SK-N-SH (cell line): ENCODE data around the gene NEK7. TPM values are rescaled to one million over a fixed set of nuclear protein-coding genes. Genes with fewer than 3 reads are reported as not detected.

Experiments
- CTCF ChIA-PET: fragments of 300-600, 350-600 bp; formaldehyde crosslinking; extraction: SDS; loops from one replicate; lab custom pipeline; 2021; lab: Yijun Ruan, JAX
- POLR2A ChIA-PET: fragments of 350-600 bp; sonication (Branson Sonifier 250); formaldehyde crosslinking; extraction: SDS; loops from one replicate; lab custom pipeline; 2020; ENCODE audit warnings: antibody characterized with exemption, inconsistent platforms; lab: Yijun Ruan, JAX
- DNase-seq: peaks from one replicate; pipeline ENCODE4 v3.0.0; 2012
- H2AFZ ChIP-seq: fragments of 200-600 bp; sonication (generic); 2 replicates; pipeline ENCODE4 v1.8.1; 2016; ENCODE audit warnings: antibody characterized with exemption, mild to moderate bottlenecking, low read depth
- H3F3A ChIP-seq: fragments of 200-600 bp; sonication (generic); replicated peaks from 2 replicates; pipeline ENCODE3; 2016; ENCODE audit warnings: antibody characterized with exemption, mild to moderate bottlenecking; ENCODE audit not compliant: insufficient read depth
- H3K27ac ChIP-seq, 2 experiments: fragments of 200-500 bp in 1 of 2; fragments of 200-600 bp in 1 of 2; sonication (Bioruptor generic) in 1 of 2; sonication (generic), shearing (Covaris generic) in 1 of 2; 2 replicates each; pipeline versions ENCODE4 v1.5.1 to v1.6.1; 2014 to 2016; ENCODE audit warnings: low read depth in 2 of 2, inconsistent platforms in 1 of 2, low read length in 1 of 2, mild to moderate bottlenecking in 1 of 2, mixed read lengths in 1 of 2
- H3K27me3 ChIP-seq: fragments of 200-600 bp; sonication (generic), shearing (Covaris generic); 2 replicates; pipeline ENCODE4 v1.6.1; 2016; ENCODE audit warnings: mixed run types; ENCODE audit not compliant: insufficient read depth
- H3K36me3 ChIP-seq, 2 experiments: fragments of 200-500 bp in 1 of 2; fragments of 200-600 bp in 1 of 2; sonication (Bioruptor generic) in 1 of 2; sonication (generic) in 1 of 2; replicated peaks in 1 of 2; 2 replicates each; pipeline versions ENCODE3 to v1.5.1; 2014 to 2016; ENCODE audit warnings: low read length in 1 of 2, mild to moderate bottlenecking in 1 of 2; ENCODE audit not compliant: insufficient read depth in 2 of 2, control insufficient read depth in 1 of 2
- H3K4me1 ChIP-seq, 2 experiments: fragments of 200-500 bp in 1 of 2; fragments of 200-600 bp in 1 of 2; sonication (Bioruptor generic) in 1 of 2; sonication (generic), shearing (Covaris generic) in 1 of 2; 2 replicates each; pipeline versions ENCODE4 v1.5.1 to v1.6.1; 2014 to 2016; ENCODE audit warnings: low read depth in 1 of 2, low read length in 1 of 2, mixed run types in 1 of 2; ENCODE audit not compliant: insufficient read depth in 2 of 2, control insufficient read depth in 1 of 2
- H3K4me2 ChIP-seq: fragments of 200-600 bp; sonication (generic), shearing (Covaris generic); 2 replicates; pipeline ENCODE4 v1.6.1; 2017; ENCODE audit warnings: mixed run types
- H3K4me3 ChIP-seq, 2 experiments: fragments of 200-500 bp in 1 of 2; fragments of 200-600 bp in 1 of 2; sonication (Bioruptor generic) in 1 of 2; sonication (generic), shearing (Covaris generic) in 1 of 2; 2 replicates each; pipeline versions ENCODE4 v1.5.1 to v1.8.1; 2014 to 2016; ENCODE audit warnings: low read depth in 2 of 2, inconsistent platforms in 1 of 2, low read length in 1 of 2, mild to moderate bottlenecking in 1 of 2, mixed read lengths in 1 of 2, moderate library complexity in 1 of 2
- H3K79me2 ChIP-seq: fragments of 200-600 bp; sonication (generic); 2 replicates; pipeline ENCODE4 v1.8.1; 2017; ENCODE audit warnings: mild to moderate bottlenecking; ENCODE audit not compliant: insufficient read depth
- H3K9ac ChIP-seq: fragments of 200-600 bp; sonication (generic); 2 replicates; pipeline ENCODE4 v1.6.1; 2017; ENCODE audit warnings: mixed run types
- H3K9me2 ChIP-seq: fragments of 200-600 bp; sonication (generic); 2 replicates; pipeline ENCODE4 v1.6.1; 2017; ENCODE audit warnings: mixed run types
- H3K9me3 ChIP-seq: fragments of 200-600 bp; sonication (generic); 2 replicates; pipeline ENCODE4 v1.6.1; 2017; ENCODE audit warnings: mixed run types, mild to moderate bottlenecking, moderate library complexity
- H4K20me1 ChIP-seq: fragments of 200-600 bp; sonication (generic); 2 replicates; pipeline ENCODE4 v1.6.1; 2017; ENCODE audit warnings: mild to moderate bottlenecking, mixed run types; ENCODE audit not compliant: insufficient read depth
- CHD2 ChIP-seq: fragments of 150-350 bp; IDR thresholded peaks from 2 replicates; pipeline ENCODE4 v1.6.1; 2018; ENCODE audit warnings: low read length; ENCODE audit not compliant: partially characterized antibody
- ELF1 ChIP-seq: IDR thresholded peaks from 2 replicates; pipeline ENCODE4 v1.4.0; 2012
- EP300 ChIP-seq, 2 experiments: IDR thresholded peaks; 2 replicates each; pipeline versions ENCODE4 v1.4.0 to v1.6.1; 2012; ENCODE audit warnings: borderline replicate concordance in 1 of 2, low read depth in 1 of 2, low read length in 1 of 2
- FOSL2 ChIP-seq: IDR thresholded peaks from 2 replicates; pipeline ENCODE4 v1.4.0; 2012; ENCODE audit warnings: low read depth, mild to moderate bottlenecking, moderate library complexity, borderline replicate concordance
- FOXJ3 ChIP-seq: sonication (generic); formaldehyde crosslinking; IDR thresholded peaks from 2 replicates; pipeline ENCODE4 v1.5.1; 2020; ENCODE audit warnings: mild to moderate bottlenecking, missing genetic modification reagents
- FOXM1 ChIP-seq: IDR thresholded peaks from 2 replicates; pipeline ENCODE4 v1.4.0; 2012; ENCODE audit warnings: low read depth, mild to moderate bottlenecking
- GATA2 ChIP-seq: sonication (generic); formaldehyde crosslinking; IDR thresholded peaks from 2 replicates; pipeline ENCODE4 v1.5.0; 2020; ENCODE audit warnings: mild to moderate bottlenecking, missing genetic modification reagents
- JUND ChIP-seq: IDR thresholded peaks from 2 replicates; pipeline ENCODE4 v1.4.0; 2012
- NFIC ChIP-seq: IDR thresholded peaks from 2 replicates; pipeline ENCODE4 v1.4.0; 2012; ENCODE audit warnings: borderline replicate concordance
- NRF1 ChIP-seq: IDR thresholded peaks from 2 replicates; pipeline ENCODE4 v1.6.1; 2012; ENCODE audit warnings: low read depth, mild to moderate bottlenecking, low read length
- PBX3 ChIP-seq: IDR thresholded peaks from 2 replicates; pipeline ENCODE4; 2012
- RCOR1 ChIP-seq: fragments of 150-350 bp; IDR thresholded peaks from 2 replicates; pipeline ENCODE4 v1.6.1; 2017; ENCODE audit warnings: antibody characterized with exemption, low read length
- RFX5 ChIP-seq: IDR thresholded peaks from 2 replicates; pipeline ENCODE4 v1.6.1; 2012; ENCODE audit warnings: mild to moderate bottlenecking, improper control_type of control experiment, low read length
- RXRA ChIP-seq: IDR thresholded peaks from 2 replicates; pipeline ENCODE4 v1.4.0; 2012; ENCODE audit warnings: low read depth, mild to moderate bottlenecking, borderline replicate concordance
- TCF12 ChIP-seq: IDR thresholded peaks from 2 replicates; pipeline ENCODE4 v1.4.0; 2012
- TEAD4 ChIP-seq: IDR thresholded peaks from 2 replicates; pipeline ENCODE4 v1.4.0; 2012; ENCODE audit warnings: mild to moderate bottlenecking, borderline replicate concordance; ENCODE audit not compliant: insufficient read depth
- WGBS: methylation state at CpG from one replicate; pipeline ENCODE4 v1.1.6; 2017; ENCODE audit warnings: low lambda C conversion rate; 5-methylcytosine and 5-hydroxymethylcytosine counted together
- polyA plus RNA-seq, 3 experiments: library from polyadenylated mRNA; depleted of rRNA; stranded (reverse); fragments of >200 nt; gene quantifications; 2 replicates each; pipeline ENCODE4 v1.2.3, GENCODE V29; 2012
- TF ChIP-seq, protein P1 (sequence below): fragments of 150-350 bp; IDR thresholded peaks from 2 replicates; pipeline ENCODE4 v1.6.1; 2017; ENCODE audit warnings: antibody characterized with exemption, low read length, low read depth, borderline replicate concordance
- TF ChIP-seq, protein P2 (sequence below): IDR thresholded peaks from 2 replicates; pipeline ENCODE4 v1.6.1; 2012; ENCODE audit warnings: mild to moderate bottlenecking, low read depth, low read length, moderate library complexity
- TF ChIP-seq, protein P3 (sequence below): IDR thresholded peaks from 2 replicates; pipeline ENCODE4 v1.4.0; 2012; ENCODE audit warnings: low read depth

NEK7 gene
- polyA plus RNA-seq, 1 of the 3 experiments (the other 2 are of a cell fraction): 85.8 TPM

DNA sequence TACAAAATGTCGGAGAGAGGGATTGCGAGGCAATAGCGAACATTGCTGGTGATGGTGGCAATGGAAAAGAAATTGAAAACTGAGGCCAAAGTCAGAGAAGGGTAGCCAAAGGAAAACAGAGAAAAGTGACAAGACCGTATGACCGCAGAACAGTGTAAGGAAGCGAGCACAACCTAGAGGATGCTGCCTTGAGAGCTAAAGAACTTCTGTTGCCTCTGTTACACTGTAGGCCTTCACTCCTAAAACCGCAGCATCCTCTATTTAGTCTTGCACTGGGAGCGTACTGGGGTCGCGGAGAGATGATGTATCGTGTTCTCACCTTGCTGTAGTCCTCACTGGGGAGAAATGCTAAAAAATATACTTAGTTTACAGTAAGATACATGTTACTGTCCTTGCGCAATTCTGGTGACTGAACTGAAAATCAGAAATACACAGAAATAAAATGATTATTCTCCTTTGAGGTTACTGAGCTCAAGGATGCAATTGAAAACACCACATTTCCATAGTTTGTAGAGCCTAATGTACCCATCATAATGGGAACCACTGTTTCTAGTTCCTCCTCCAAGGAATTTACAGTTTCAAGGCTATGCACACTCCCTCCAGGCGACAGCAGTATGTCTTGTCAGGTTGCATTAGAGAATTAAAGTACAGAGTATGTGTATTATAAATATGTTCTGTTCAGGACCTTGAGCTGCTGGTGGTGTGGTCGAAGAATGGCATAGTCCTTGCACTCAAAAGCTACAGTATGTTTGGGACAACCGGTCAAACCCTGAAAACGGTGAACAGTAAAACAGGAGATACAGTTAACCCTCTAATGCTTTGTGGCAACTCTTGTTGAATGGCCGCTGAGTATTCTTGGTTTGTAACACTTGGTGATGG, 1.3 kb downstream of the NEK7 start:
- ChIA-PET CTCF (interaction anchor here (0.6 to 1.5 kb wide), 6 partner anchors 12 to 528 kb away, joined by 3 to 5 read pairs (median 3); no protein-coding TSS in a partner anchor), POLR2A (interaction anchor here (0.6 kb wide), 1 partner anchor 988 kb away, joined by 5 read pairs; no protein-coding TSS in a partner anchor)
- Histone ChIP-seq H4K20me1 (peaks cover 36% of the 10 kb centered on the region), H2AFZ (peak overlapping the region; percentile 76; the same call in 1 of the 2 replicates), H3K79me2 (peaks cover 68% of the 10 kb centered on the region), H3K4me3 (peak overlapping the region; percentile 75 to 97), H3K9me3 (no peaks in the 10 kb centered on the region), H3K27ac (peak overlapping the region; percentile 81 to 97), H3K9ac (peak overlapping the region; percentile 88), H3K36me3 (peaks cover 2 to 7% of the 10 kb centered on the region in 2 experiments), H3K4me1 (peaks cover 33 to 37% of the 10 kb centered on the region in 2 experiments; a peak in 3 of 4 replicates), H3K27me3 (no peaks in the 10 kb centered on the region), H3K9me2 (no peaks in the 10 kb centered on the region), H3F3A (peaks cover 51% of the 10 kb centered on the region), H3K4me2 (peak overlapping the region; percentile 82)
- WGBS: 6% methylated on average over 17 of the region's 17 CpGs
- peak; percentile 20 for DNase-seq
- TF ChIP-seq PBX3 (peak; percentile 56; the same call in 1 of the 2 replicates), FOSL2 (no peak), TCF12 (peak; percentile 21; the same call in 1 of the 2 replicates), CHD2 (peak; percentile 2)

DNA sequence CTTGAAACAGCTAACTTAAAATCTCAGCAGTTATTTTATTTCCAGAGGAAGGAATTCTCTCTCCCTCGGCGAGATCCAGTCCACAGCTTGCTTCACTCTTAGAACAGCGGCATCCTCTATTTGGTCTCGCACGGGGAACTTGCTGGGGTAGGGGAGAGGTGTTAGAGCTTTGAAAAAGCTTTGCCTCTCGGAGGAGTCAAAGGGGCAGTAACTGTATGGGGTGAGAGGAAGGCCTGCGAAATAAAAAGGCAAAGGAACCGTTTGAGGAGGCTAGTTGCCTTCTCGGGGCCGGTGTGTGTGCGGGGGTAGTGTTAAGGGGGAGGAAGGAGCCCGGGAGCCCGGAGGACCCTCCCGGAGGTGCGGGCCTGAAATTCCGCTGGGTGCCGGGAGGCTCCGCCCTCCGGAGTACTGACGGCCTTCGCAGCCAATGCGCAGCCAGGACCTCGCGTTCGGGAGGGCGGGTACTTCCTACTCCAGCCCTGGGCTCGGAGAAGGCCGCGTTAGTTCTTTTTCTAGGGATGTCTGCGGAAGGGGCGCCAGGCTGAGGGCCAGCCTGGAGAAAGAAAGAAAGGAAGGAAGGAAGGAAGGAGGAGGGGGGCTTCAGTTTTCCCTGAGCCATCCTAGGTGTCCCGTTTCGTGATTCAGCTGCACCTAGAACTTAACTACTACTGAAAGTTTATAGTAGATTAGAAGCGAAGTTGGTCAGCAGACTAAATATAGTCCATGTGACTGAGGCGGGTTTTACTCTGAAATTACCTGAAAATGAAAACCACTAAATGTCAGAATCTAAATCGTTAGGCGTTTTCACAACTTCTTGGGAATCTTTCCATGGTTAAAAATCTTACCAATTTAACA, 2.2 kb downstream of the NEK7 start:
- H3K9ac ChIP-seq: peak overlapping the region; percentile 88
- no peaks in the 10 kb centered on the region for H3K9me3 ChIP-seq
- peaks cover 43% of the 10 kb centered on the region for H4K20me1 ChIP-seq
- peak; percentile 88 for DNase-seq
- peak overlapping the region; percentile 76 for H2AFZ ChIP-seq
- H3K4me1 ChIP-seq: peaks cover 31 to 37% of the 10 kb centered on the region in 2 experiments; a peak in 3 of 4 replicates
- ChIA-PET CTCF (interaction anchor here (0.9 to 1.5 kb wide), 5 partner anchors 11 to 527 kb away, joined by 3 to 5 read pairs (median 3); no protein-coding TSS in a partner anchor), POLR2A (interaction anchor here (0.6 kb wide), 1 partner anchor 989 kb away, joined by 5 read pairs; no protein-coding TSS in a partner anchor)
- no peaks in the 10 kb centered on the region for H3K27me3 ChIP-seq
- H3K4me3 ChIP-seq: peak overlapping the region; percentile 75 to 97
- H3K79me2 ChIP-seq: peaks cover 77% of the 10 kb centered on the region
- WGBS: under 1% methylated on average over 34 of the region's 37 CpGs
- H3K4me2 ChIP-seq: peak overlapping the region; percentile 82
- peak overlapping the region; percentile 81 to 97 for H3K27ac ChIP-seq
- peaks cover 2 to 10% of the 10 kb centered on the region in 2 experiments for H3K36me3 ChIP-seq
- peaks cover 45% of the 10 kb centered on the region for H3F3A ChIP-seq
- no peaks in the 10 kb centered on the region for H3K9me2 ChIP-seq
- TF ChIP-seq, protein P1, sequence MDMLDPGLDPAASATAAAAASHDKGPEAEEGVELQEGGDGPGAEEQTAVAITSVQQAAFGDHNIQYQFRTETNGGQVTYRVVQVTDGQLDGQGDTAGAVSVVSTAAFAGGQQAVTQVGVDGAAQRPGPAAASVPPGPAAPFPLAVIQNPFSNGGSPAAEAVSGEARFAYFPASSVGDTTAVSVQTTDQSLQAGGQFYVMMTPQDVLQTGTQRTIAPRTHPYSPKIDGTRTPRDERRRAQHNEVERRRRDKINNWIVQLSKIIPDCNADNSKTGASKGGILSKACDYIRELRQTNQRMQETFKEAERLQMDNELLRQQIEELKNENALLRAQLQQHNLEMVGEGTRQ: no peak
- TF ChIP-seq RFX5 (no peak), RCOR1 (no peak), NFIC (no peak), ELF1 (peak; percentile 60), GATA2 (CRISPR knock-in tag) (no peak), FOXM1 (no peak), NRF1 (no peak; the same call in 1 of the 2 replicates), RXRA (no peak; the same call in 1 of the 2 replicates), EP300 (IDR thresholded peaks at IDR 0.05; ENCODE audit: borderline replicate concordance in 1 of 2, low read depth in 1 of 2, low read length in 1 of 2) (no peak; a peak in 1 of 4 replicates), JUND (no peak), TEAD4 (no peak), FOXJ3 (CRISPR knock-in tag) (no peak)
- TF ChIP-seq, protein P2, sequence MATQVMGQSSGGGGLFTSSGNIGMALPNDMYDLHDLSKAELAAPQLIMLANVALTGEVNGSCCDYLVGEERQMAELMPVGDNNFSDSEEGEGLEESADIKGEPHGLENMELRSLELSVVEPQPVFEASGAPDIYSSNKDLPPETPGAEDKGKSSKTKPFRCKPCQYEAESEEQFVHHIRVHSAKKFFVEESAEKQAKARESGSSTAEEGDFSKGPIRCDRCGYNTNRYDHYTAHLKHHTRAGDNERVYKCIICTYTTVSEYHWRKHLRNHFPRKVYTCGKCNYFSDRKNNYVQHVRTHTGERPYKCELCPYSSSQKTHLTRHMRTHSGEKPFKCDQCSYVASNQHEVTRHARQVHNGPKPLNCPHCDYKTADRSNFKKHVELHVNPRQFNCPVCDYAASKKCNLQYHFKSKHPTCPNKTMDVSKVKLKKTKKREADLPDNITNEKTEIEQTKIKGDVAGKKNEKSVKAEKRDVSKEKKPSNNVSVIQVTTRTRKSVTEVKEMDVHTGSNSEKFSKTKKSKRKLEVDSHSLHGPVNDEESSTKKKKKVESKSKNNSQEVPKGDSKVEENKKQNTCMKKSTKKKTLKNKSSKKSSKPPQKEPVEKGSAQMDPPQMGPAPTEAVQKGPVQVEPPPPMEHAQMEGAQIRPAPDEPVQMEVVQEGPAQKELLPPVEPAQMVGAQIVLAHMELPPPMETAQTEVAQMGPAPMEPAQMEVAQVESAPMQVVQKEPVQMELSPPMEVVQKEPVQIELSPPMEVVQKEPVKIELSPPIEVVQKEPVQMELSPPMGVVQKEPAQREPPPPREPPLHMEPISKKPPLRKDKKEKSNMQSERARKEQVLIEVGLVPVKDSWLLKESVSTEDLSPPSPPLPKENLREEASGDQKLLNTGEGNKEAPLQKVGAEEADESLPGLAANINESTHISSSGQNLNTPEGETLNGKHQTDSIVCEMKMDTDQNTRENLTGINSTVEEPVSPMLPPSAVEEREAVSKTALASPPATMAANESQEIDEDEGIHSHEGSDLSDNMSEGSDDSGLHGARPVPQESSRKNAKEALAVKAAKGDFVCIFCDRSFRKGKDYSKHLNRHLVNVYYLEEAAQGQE: no peak; the same call in 1 of the 2 replicates
- TF ChIP-seq, protein P3, sequence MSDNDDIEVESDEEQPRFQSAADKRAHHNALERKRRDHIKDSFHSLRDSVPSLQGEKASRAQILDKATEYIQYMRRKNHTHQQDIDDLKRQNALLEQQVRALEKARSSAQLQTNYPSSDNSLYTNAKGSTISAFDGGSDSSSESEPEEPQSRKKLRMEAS: no peak; the same call in 1 of the 2 replicates
